GM21619 (cell line): ENCODE measurements around the gene HSPBP1.
"Not testable (repeated sequence)": the region's sequence is repeated elsewhere in the genome, so short reads cannot be mapped to it uniquely, and the experiment has no call there.

Experiments
- ATAC-seq: cut with Tn5 transposase; IDR thresholded peaks from one replicate; pipeline ENCODE4 v1.9.1; 2021; ENCODE audit not compliant: unreplicated experiment

Gene HSPBP1

GRCh38 chr19:55241143-55241934, 38.6 kb downstream of the HSPBP1 start:
- ATAC-seq, result no peak

GRCh38 chr19:55240713-55241020, 39.2 kb downstream of the HSPBP1 start:
- ATAC-seq, result no peak

- ATAC-seq, result no peak
These were observed 40.9 kb downstream of the HSPBP1 start for GRCh38 chr19:55239004-55239403.

GRCh38 chr19:55238030-55238429, 41.9 kb downstream of the HSPBP1 start:
- no peak for ATAC-seq

GRCh38 chr19:55232986-55233385, 46.9 kb downstream of the HSPBP1 start:
- ATAC-seq, result no peak

GRCh38 chr19:55232286-55232602, 47.7 kb downstream of the HSPBP1 start:
- ATAC-seq, result no peak

GRCh38 chr19:55231391-55232285, 48.3 kb downstream of the HSPBP1 start:
- ATAC-seq, result no peak

GRCh38 chr19:55230780-55231179, 49.1 kb downstream of the HSPBP1 start:
- no peak for ATAC-seq

- ATAC-seq, result no peak
These were observed 49.6 kb downstream of the HSPBP1 start for GRCh38 chr19:55230329-55230728.

- no peak for ATAC-seq
These were observed 50.1 kb downstream of the HSPBP1 start for GRCh38 chr19:55229789-55230182.

GRCh38 chr19:55229145-55229788, 50.6 kb downstream of the HSPBP1 start:
- ATAC-seq, result no peak

- no peak for ATAC-seq
These were observed 51.4 kb downstream of the HSPBP1 start, which contains the start of gene TMEM86B for GRCh38 chr19:55228403-55229031. Gene TMEM86B (minus strand): TSS chr19:55228763. CDS start chr19:55228741, 22 bp downstream.

- no peak for ATAC-seq
These were observed 51.9 kb downstream of the HSPBP1 start for GRCh38 chr19:55228015-55228391.

GRCh38 chr19:55227241-55228014, 52.5 kb downstream of the HSPBP1 start:
- ATAC-seq, result no peak

GRCh38 chr19:55226788-55227187, 53.1 kb downstream of the HSPBP1 start:
- no peak for ATAC-seq

- ATAC-seq, result no peak
These were observed 53.6 kb downstream of the HSPBP1 start for GRCh38 chr19:55226273-55226672.

GRCh38 chr19:55225415-55225958, 54.4 kb downstream of the HSPBP1 start:
- ATAC-seq, result no peak

- not testable (repeated sequence) for ATAC-seq
These were observed 55.1 kb downstream of the HSPBP1 start for GRCh38 chr19:55224679-55225414.

GRCh38 chr19:55224038-55224665, 55.8 kb downstream of the HSPBP1 start:
- no peak for ATAC-seq
